NCI-H2171 (cell line): Measurements from ENCODE around the gene SOCS3.
"Not testable (repeated sequence)": the region's sequence is repeated elsewhere in the genome, so short reads cannot be mapped to it uniquely, and the experiment has no call there.

Experiments used
- DNase-seq: peaks from one replicate; lab custom pipeline; 2025; lab: John Stamatoyannopoulos, UW

SOCS3 gene

DNA sequence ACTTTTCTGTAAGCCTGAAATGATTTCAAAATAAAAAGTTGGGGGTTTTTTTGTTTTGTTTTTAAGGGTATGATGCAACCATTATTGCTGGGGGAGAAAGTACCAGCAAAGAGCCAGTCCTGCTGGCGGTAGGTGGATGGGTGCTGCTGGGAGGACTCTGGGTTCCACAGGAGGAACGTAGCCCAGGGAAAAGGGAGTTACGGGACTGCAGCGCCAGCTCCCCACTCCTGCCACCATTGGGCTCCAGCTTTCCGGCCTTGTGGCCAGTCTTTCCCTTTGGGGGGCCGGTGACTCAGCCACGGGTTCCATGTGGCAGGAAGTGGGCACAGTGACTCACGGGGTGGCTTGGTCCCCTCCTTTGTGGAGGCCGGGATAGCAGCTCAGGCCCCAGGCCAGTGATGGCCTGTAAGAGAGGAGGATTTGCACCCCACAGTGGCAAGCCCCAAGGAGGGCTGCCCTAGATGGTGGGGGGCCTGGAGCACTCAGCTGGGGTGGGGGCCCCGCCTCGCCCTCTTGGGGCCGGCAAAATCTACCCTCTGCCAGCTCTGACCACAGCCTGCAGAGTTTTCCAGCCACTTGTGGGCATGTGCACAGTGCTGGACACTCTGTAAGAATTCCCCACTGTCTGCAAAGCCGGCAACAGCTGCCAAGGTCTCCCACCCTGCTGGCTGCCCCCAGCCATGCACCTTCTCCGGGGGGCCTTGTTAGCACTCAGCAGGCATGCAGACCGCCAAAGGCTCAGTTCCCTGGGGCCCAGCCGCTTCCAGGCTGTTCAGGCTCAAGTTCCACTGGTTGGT, 30.4 kb downstream of the SOCS3 start:
- DNase-seq = no peak

GRCh38 chr17:78327880-78328279, 32.0 kb downstream of the SOCS3 start:
- no peak for DNase-seq

DNA sequence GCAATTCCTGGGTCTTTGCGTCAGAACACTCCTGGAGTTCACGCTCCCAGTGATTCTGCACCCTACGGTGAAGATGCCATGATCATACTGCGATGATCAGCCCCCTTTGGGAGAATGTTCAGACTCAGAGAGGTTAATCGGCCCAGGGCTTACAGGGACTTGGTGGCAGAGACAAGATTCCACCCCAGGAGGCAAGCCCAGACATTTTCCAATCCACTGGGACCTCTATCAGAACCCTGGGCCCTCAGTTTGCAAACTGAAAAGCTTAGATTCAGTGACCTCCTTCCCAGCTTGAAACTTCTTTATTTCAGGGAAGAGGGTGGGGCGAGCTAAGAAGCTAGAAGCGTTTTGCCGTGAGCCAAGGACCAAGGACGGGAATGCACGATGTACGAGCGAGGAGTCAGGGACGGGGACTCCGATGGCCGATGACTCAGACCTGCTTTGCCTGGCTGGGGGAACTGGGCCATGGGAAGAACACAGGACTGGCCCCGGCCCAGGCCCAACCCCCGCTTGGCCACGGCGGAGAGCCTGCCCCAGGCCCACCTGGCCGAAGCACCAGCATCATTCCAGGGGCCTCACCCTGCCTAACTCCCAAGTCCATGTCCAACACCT, 34.7 kb downstream of the SOCS3 start:
- DNase-seq = no peak

- peak; percentile 63 for DNase-seq
Measured at GRCh38 chr17:78324391-78325075, 35.3 kb downstream of the SOCS3 start.

DNA sequence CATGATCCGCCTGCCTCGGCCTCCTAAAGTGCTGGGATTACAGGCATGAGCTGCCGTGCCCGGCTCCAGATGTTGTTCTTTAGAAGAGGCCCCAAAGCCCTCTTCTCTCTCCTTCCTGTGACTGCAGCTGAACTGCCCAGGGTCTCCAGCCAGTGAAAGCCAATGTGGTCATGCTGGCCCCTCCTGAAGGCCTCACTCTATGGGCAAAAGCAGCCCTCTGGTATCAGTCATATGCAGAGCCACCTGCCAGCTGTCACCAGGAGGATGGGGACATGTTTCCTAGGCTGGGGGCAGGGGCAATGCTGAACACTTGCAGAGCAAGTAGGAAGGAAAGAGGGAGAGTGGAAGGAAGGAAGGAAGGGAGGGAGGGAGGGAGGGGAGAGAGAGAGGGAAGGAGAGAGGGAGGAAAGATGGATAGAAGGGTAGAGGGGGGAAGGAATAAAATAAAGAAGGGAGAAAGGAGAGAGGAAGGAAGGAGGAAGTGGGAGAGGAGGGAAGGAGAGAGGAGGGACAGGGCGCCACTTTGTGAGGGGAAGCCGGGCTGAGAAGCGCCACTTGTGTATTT, 36.0 kb downstream of the SOCS3 start:
- no peak for DNase-seq

GRCh38 chr17:78322858-78323455, 36.9 kb downstream of the SOCS3 start:
- no peak for DNase-seq

DNA sequence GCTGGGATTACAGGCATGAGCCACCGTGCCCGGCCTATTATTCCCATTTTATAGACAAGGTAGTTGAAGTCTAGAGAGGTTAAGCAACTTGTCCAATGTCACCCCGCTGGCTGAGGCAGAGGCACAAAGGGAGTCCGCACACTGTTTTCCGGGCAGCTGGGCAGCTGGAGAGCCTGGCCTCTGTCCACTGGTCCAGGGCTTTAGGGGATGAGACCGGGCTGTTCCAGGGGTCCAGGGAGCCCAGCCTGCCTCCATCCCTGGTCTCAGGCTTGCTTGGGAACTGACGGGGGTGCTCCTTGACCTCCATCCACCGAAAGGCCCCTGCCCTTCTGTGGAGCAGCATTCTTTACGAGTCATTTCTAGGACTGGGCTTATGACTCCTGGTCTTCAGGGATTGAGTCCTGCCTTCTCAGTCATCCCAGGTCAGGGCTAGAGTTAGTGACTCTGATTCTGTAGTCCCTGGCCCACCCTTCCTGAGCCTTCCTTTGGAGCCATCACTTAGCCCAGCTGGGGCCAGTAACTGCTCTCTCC, 37.5 kb downstream of the SOCS3 start:
- no peak for DNase-seq

- DNase-seq = no peak
Measured at GRCh38 chr17:78318843-78319242, 41.0 kb downstream of the SOCS3 start.

- DNase-seq = no peak
Measured at GRCh38 chr17:78318407-78318806, 41.5 kb downstream of the SOCS3 start.

- DNase-seq = no peak
Measured at GRCh38 chr17:78317794-78318400, 42.0 kb downstream of the SOCS3 start.

GRCh38 chr17:78316867-78317789, 42.7 kb downstream of the SOCS3 start:
- DNase-seq = no peak

- DNase-seq = no peak
Measured at GRCh38 chr17:78316115-78316866, 43.6 kb downstream of the SOCS3 start.

DNA sequence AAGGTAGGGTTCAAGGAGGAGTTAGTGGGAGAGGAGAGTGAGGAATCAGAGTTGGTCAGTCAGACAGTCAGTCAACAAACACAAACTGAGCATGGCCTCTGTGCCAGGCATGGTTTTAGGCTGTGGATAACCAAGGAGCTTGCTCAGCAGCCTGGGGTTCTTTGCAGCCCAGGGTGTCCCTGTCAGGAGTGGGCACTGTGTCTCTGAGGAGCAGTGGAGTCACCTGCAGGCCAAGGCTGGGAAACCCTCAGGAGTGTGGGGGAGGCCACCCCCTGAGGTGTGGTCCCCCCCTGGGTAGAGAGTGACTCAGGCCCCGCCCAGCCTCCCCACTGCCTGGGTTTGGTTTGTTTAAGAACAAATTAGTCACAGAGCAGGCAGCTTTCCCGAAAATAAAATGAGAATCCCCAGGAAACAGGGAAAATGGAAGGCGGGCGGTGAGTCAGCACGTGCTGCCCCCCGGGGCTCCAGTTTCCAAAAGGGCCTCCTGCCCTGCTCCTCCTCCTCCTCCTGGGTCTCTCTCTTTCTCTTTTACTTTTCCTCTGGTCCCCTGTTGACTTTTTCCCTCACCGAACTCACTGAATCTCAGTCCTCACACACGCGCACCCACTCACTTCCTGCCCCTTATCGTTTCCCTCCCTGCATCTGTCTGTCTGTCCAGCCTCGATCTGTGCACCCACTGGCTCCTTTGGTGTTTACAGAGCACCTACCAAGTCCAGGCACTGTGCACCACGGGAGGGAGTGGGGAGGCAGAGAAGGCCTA, 44.3 kb downstream of the SOCS3 start:
- no peak for DNase-seq

GRCh38 chr17:78314683-78315354, 45.1 kb downstream of the SOCS3 start:
- DNase-seq = no peak

DNA sequence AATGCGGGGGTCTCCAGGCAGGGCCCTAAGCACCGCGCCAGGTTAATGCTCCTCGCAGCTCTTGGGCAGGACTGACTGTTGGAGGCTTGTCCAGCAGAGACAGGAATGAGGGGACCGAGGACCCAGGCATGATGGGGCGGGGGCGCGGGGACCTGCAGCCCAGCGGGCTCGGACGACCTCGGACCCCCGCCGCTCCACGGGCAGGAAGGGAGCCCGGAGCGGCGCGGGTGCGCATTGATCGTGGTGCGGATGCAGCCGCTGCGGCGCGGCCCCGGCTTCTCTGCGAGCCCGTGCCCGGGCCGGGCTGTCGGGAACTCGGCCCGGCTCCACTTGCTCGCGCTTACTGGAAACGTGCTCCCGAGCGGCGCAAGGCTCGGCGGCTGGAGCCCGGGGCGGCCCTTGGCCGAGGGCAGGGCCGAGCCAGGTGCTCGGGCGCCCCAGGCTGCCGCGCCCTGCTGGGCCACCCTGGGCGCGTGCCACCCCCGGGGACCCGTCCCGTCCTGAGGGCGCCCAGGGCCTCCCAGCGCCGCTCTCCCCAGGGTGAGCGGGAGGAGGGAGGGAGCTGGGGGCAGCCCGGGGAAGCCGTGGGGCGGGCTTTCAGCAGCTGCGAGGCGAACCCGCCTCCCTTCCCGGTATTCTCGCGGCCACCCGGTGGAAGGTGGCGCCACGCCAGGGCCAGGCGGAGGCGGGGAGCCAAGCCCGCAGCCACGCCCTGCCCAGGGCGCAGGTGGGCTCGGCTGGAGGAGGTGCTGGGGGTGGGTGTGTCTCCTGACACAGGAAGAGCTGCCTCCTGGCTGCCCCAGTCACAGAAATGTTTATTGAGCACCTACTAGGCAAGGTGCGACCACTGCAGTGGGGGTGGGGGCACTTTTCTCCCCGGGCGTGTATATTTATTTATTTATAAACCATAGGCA, 45.9 kb downstream of the SOCS3 start:
- peak; percentile 94 for DNase-seq

- DNase-seq = not testable (repeated sequence)
Measured at GRCh38 chr17:78309659-78310255, 50.1 kb downstream of the SOCS3 start.
